HG02973 (cell line): ENCODE results near the gene PODXL2.
"Not testable (repeated sequence)": the region's sequence is repeated elsewhere in the genome, so short reads cannot be mapped to it uniquely, and the experiment has no call there.

ENCODE experiments used
- ATAC-seq: cut with Tn5 transposase; IDR thresholded peaks from one replicate; pipeline ENCODE4 v1.9.1; 2021; ENCODE audit warnings: moderate library complexity; ENCODE audit not compliant: unreplicated experiment

PODXL2 gene

DNA sequence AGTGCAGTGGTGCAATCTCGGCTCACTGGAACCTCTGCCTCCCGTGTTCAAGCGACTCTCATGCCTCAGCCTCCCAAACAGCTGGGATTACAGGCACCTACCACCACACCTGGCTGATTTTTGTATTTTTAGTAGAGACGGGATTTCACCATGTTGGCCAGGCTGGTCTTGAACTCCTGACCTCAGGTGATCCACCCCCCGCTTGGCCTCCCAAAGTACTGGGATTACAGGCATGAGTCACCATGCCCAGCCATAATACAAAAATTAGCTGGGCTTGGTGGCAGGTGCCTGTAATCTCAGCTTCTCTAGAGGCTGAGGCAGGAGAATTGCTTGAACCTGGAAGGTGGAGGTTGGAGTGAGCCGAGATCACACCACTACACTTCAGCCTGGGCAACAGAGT lies 26.0 kb downstream of the PODXL2 start:
- ATAC-seq, result not testable (repeated sequence)

DNA sequence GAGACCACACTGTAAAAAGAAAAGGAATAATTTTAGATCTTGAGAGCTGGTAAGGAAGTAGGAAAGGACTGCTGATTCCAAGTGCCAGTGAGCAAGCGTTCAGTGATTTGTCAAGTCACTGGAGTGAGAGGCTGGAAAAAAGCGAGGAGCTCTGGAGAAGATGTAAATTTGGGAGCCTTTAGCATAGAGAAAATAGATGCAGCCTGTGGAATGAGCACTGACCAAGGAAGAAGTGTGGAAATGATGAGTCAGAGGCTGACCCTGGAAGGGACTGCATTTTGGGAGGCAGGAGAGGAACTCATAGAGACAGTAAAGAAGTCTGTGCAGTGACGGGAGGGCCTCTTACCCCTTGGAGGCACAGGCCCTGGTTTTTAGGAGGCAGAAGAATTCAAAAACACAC lies 26.7 kb downstream of the PODXL2 start:
- ATAC-seq, result no peak

DNA sequence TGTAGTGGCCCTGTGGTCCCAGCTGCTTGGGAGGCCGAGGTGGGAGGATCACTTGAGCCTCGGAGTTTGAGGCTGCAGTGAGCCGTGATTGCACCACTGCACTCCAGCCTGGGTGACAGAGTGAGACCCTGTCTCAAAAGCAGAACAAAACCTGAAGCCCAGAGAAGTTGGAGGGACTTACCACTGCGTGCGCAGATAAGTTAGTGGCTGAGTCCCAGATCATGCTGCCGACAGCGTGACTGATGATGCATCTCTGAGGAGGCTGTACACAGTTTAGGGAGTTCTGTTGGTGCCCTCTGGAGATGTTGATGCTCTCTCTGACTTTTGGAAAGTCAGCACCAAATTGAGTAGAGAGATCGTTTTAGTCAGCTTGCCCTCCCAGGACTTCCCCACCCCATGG lies 27.9 kb downstream of the PODXL2 start:
- no peak for ATAC-seq

DNA sequence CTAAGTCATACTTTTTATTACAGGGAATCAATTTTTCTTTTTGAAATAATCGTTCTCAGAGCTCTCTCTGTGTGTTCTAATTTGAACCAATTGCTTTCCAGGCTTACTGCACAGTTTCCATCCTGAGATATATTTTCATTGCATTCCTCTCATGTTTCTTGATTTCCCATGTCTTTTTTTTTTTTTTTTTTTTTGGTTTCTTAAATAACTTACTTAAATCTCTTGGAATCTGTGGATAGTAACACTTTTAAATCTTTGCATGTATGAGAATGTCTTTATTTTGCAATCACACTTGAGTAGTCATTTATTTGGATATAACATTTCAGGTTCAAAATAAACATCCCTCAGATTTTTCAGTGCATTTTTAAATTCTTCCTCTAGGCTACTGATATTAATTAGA lies 29.2 kb downstream of the PODXL2 start:
- ATAC-seq, result no peak

DNA sequence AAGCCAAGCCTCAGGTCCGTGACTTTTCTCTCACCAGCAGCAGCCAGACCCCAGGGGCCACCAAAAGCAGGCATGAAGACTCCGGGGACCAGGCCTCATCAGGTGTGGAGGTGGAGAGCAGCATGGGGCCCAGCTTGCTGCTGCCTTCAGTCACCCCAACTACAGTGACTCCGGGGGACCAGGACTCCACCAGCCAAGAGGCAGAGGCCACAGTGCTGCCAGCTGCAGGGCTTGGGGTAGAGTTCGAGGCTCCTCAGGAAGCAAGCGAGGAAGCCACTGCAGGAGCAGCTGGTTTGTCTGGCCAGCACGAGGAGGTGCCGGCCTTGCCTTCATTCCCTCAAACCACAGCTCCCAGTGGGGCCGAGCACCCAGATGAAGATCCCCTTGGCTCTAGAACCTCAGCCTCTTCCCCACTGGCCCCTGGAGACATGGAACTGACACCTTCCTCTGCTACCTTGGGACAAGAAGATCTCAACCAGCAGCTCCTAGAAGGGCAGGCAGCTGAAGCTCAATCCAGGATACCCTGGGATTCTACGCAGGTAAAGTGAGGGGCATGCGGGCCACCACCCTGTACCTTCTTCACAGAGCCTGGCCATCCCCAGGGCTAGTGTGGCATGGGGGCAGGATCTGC lies 31.8 kb downstream of the PODXL2 start:
- no peak for ATAC-seq

DNA sequence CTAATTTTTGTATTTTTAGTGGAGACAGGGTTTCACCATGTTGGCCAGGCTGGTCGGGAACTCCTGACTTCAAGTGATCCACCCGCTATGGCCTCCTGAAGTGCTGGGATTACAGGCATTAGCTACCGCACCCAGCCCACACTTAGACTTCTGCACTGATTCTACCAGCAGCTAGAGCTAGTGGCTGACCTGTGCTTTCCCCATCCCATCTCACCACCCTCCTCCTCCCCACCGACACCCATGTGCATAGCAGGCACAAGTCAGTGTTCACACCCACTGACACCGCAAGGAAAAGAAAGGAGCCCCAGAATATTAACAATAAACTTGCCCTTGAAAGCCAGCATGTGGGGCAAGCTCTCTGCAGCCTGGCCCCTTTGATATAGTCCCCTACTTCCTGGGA lies 32.6 kb downstream of the PODXL2 start:
- no peak for ATAC-seq

DNA sequence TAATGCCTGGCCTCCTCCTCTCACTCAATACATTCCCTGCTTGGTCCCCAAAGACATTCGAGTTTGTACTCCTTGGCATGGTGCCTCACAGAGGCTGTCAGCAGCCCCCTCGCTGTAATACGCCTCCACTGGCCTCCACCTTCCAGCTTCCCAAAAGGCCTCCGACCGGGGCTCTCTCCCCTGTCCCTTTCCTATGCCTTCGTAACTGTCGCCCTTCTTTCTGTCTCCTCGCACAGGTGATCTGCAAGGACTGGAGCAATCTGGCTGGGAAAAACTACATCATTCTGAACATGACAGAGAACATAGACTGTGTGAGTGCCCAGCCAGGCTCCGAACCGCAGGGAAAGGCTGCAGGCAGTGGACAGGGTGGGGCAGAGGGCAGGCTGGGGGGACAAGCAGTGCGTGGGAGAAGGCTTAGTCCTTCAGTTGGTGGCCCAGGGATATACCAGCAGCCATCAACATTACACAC lies 33.0 kb downstream of the PODXL2 start:
- ATAC-seq, result no peak

DNA sequence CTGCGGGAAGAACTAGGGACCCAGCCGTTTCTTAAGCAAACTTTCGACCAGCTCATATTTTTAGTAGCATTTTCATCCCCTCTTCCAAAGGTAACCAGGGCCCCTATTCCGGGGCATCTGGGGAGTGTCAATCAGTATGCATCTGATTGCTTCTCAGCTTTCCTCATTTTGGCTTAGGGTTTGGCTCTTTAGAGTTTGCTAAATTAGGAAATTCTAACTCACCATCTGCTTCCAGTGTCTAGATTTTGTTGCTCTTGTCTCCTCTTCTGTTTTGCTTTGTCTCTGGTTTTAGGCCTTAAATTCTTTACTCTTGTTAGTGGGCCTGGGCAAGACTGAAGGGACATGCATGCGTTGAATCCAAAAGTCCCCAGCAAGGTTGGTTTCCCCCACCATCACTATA lies 34.2 kb downstream of the PODXL2 start:
- no peak for ATAC-seq

DNA sequence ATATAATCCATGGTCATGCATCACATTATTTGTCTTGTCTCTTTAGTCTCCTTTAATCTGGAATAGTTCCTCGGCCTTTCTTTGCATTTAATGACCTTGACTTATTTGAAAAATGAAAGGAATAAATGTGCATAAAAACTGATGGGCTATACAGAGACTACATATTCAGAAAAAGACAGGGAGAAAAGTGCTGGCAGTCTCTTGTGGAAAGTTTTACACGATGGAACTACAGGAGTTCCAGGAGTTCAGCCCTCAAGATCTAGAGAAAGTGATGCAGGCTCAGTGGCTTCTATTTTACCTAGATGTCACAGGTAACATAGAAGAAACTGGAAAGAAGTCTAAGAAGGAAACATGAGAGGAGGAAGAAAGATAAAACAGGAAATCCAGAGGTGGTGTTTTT lies 36.2 kb downstream of the PODXL2 start:
- ATAC-seq, result no peak

DNA sequence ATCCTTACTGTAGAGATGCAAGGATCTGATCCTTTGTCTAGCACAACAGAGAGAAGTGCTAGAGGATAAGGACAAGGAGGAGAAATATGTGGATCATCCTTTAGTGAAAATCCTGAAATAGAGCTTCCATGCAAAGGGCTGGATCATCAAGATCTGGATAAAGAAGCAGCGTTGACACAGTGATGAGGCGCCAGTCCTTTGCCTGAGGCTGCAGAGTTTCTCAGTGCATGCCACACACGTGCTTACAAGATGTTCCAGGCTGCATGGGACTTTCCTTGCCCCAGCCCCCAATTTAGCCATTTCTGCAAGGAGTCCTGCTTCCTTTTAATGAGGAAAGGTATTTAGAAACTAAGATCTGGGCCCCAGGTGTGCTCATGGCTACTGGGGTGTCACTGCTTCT lies 36.6 kb downstream of the PODXL2 start:
- ATAC-seq, result no peak

DNA sequence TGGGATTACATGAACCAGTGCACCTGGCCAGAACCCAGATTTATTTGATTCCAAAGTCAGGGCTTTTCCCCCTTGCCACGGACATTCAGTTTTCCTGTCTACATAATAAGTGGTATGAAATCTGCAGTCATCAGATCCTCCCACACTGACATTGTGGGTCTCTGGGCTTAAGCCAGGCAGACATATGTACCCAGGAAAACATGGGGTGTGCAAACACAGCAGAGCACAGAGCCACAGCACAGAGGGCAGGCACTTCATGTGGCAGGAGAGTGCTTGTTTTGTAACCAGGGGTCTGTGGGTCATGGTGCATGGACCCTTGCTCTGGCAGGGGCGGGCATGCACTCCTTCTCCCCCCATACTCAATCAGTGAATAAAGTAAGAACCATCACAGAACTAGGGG lies 37.7 kb downstream of the PODXL2 start:
- no peak for ATAC-seq

DNA sequence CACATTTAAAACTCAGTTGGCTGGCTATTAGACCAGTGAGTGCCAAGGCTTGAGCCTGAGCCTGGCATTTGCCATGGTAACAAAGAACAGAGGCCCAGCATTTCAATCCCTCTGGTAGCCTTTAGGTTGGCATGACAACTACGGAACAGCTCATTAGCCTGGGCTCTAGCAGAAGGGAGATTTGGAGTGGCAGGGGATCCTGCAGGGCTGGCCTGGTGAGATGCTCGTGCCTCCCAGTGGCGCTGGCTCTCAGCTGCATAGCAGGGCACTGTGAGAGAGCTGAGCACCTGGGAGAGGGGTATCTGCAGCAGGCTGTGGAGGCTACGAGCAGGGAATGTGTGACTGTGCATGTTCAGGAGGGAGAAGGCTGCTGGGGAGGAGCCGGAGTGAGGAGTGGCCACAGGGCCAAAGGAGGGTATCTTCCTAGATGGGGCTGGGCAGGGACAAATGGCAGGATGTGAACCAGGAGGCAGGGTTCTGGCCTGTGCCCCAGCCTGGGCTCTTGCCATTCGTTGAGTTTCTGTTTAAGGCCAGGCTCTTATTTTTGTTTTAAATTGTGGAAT lies 38.2 kb downstream of the PODXL2 start:
- ATAC-seq, result no peak

DNA sequence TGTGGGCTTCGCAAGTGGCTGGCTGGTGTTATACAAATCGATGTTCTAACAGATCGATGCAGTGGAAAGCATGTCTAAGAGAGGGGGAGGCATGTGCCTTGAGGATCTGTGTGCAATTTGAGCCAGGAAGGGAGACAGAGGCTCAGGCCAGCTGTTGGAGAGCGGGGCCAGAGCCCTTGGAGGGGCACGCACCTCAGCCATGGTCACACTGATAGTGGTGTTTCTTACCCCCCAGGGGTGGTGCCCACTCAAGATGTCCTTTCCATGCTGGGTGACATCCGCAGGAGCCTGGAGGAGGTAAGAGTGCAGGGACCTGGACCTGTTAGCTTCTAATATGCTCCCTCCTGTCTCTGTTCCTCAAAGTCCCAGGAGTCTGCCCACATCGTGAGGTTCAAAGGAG lies 39.9 kb downstream of the PODXL2 start:
- no peak for ATAC-seq

DNA sequence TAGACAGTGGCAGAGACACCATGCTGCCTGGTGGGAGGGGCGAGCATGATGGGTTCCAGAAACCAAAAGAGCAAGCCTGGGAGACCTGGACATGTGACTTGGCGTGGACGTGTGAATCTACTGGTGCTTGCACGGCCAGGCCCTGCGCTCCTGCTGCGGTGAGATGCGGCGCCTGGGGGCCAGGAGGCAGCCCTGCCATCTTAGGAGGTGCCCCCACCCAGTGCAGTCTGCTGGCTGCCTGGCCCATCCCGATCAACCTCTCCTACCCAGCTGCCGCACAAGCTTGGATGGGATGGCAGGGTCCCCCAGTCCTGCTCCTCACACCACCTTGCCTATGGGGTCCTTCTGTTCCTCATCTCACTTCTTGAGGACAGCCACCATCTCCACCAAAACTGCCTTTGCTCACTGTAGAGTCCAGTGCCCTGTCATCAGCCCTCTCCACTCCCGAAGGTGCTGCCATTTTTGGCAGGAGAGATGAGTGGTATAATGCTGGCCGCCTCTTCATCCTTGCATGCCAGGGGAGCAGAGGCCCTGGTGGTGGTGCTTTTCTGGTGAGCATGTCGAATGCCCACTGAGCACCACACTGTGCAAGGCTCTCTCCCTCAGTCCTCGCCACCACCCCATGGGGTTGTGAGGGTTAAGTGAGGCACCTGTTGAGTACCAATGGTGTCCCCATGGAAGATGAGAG lies 40.7 kb downstream of the PODXL2 start:
- ATAC-seq, result no peak

DNA sequence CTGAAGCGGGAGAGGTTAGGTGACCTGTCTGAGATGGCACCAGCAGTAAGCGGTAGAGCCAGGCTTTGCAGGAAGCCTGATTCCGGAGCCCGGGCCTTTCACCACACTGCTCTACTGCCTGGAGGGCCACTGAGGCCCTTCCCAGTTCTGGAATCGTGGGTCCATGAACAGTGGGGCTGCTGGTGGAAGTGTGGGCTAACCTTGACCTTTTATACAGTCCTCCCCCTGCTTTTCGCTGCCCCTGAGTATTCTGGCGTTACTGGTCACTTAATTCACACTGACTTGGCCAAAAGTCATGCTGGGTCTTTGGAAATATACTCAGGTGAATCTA lies 41.2 kb downstream of the PODXL2 start:
- ATAC-seq, result no peak

DNA sequence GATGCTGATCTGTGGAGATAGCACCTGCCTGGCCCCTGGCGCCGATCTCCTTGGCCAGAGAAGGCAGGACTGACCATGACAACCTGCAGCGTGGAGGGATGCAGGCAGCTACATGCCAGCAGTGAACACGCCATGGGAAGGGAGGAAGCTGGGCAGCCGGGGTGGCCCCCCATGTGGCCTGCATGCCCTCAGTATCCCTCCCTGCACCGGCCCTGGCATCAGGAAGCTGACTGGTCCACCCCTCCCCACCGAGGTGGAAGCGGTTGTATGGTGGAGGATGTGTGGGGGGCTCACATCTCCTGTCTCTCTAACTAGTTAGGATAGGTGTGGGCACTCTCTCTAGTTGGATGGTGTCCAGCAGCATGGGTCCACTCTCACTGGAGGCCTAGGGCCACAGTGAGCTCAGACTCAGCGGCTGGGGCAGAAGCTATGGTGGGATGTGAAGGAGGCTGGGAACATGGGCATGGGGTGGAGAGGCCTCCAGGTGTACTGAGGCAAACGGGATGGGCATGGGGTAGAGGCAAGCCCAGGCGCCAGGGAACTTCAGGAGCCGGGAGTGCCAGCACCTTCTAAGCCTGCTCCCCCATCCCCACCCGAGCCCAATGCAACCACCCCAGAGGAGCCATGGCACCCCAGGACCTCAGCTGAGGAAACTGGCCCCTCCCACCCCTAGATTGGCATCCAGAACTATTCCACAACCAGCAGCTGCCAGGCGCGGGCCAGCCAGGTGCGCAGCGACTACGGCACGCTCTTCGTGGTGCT lies 42.0 kb downstream of the PODXL2 start:
- no peak for ATAC-seq

DNA sequence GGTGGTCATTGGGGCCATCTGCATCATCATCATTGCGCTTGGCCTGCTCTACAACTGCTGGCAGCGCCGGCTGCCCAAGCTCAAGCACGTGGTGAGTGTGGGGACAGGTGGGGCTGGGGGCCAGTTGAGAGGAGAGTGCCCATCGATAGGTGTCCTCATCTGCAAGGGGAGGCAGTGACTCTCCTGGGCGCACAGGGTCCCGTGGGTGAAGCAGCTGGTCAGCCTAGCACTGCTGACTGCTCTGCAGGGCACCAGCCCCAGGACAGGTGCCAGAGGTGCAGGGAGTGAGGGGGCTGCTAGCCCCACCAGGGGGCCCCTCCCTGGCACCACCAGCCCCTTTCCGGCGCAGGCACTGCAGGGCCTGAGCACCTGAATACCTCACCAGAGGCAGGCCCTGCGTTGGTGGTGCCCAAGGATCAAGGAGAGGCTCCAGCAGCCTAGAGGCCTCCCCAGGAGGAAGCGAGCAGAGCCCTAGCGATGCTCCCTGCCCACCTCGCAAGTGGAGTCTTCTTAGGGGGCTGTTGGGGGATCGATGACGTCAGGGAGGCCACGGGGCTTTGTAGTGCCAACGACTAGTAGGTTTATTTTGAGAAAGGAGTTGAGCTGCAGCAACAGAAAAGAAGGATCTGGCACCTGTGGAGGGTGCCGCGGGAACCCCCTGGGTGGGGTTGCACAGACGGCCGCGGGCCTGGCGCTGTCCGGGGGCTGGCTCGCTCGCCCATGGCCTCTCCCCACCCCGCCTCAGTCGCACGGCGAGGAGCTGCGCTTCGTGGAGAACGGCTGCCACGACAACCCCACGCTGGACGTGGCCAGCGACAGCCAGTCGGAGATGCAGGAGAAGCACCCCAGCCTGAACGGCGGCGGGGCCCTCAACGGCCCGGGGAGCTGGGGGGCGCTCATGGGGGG lies 42.8 kb downstream of the PODXL2 start:
- peak; percentile 26 for ATAC-seq

DNA sequence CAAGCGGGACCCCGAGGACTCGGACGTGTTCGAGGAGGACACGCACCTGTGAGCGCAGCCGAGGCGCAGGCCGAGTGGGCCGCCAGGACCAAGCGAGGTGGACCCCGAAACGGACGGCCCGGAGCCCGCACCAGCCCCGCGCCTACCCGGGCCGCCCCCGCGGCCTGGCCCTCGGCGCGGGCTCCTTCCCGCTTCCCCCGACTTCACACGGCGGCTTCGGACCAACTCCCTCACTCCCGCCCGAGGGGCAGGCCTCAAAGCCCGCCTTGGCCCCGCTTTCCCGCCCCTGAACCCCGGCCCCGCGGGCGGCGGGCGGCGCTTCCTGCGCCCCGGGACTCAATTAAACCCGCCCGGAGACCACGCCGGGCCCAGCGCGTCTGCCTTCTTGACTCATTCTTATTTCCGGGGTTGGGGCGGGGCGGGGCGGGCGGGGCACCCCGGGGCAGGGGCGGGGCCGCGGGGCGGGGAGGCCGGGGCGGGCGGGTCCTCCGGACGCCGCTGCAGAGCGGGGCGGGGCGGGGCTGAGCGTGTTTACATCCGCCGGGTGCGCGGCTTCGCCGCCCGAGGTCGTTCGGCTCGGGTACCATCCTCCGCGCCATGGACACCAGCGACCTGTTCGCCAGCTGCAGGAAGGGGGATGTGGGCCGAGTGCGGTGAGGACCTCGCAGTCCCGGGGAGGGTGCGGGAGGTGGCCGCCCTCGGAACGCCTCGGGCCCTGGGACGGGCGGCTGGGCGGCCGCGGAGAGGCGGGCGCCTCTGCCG lies 43.6 kb downstream of the PODXL2 start, which contains the start of gene ABTB1:
Gene ABTB1 (plus strand): TSS at position 524 of the 762 bp plus-strand sequence. CDS start 74 bp downstream, at position 598.
- ATAC-seq, result peak; percentile 57

DNA sequence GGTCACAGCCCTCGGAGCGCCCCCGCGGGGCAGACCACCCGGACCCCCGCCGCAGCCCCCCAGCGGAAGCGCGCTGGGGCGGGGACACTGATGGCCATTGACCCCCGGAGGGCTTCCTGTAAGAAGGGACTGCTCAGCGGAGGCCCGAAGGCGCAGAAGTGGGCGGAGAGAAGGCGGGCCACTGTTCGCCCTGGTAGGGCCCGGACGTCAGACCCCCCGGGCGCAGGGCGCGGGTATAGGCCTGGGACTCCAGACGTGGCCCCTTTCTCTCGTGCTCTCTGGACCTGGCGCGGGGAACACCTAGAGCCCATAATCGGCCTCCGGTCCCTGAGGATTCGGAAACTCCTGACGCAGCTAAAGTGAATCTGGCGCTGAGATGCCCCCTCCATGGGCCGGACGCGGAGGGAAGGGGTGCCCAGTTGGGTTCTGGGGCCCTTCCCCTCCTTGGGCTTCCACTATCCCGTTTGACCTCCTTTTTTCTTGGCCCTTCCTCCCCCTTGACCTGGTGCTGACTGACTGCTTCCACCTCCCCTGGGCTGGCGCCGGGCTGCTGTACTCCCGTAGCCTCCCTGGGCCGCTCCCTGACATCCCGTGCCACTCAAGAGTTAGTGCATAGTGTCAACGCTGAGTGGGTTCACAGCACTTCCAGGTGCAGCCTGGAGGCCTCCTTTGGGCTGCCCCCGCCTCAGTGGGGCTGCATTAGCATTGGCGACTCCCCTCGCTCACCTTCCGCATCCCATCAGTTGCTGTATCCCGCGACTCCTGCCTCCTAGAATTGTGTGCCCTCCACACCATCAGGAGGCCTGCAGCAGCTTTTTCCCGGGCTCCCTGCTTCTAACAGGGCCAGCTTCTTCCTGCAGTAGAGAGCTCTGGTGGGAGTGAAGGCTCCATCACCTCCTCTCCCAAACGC lies 44.5 kb downstream of the PODXL2 start:
- ATAC-seq, result peak; percentile 27
